NCI-H446 (cell line): Measurements from ENCODE around the gene ADAMTS6.

ENCODE experiments used
- DNase-seq, 2 experiments: peaks; one replicate each; lab custom pipeline; 2025; lab: John Stamatoyannopoulos, UW

Gene ADAMTS6

DNA sequence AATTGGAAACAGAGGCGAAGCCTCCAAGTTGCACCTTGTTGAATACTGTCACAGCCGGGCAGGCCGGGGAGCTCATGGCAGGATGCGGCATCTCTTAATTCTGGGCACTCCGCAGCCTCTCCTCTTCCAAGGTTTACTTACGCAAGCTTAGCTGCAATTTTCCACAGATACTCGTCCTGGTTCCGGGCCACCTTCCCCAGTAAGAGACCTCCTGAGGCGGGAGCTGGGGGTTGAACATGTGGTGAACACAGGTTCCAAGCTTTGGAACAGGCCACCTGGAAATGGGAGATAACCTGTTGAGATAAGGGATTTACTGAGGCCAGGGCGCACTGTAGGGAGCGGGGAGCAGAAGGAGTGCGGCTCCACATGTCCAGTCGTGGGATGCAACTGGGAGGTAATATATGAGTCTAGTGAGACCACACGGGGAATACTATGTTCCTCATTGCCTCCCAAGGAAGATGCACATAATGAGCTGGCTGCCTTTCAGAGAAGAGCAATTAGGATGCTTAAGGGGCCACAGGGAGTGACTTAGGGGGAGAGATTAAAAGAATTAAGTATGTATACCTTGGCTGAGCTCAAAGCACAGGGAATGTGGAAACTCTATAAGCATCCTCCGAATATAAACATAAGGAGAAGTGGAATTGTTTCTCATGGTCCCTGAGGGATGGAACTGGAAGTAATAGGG is 377.8 kb downstream of the ADAMTS6 start:
- no peak for DNase-seq

DNA sequence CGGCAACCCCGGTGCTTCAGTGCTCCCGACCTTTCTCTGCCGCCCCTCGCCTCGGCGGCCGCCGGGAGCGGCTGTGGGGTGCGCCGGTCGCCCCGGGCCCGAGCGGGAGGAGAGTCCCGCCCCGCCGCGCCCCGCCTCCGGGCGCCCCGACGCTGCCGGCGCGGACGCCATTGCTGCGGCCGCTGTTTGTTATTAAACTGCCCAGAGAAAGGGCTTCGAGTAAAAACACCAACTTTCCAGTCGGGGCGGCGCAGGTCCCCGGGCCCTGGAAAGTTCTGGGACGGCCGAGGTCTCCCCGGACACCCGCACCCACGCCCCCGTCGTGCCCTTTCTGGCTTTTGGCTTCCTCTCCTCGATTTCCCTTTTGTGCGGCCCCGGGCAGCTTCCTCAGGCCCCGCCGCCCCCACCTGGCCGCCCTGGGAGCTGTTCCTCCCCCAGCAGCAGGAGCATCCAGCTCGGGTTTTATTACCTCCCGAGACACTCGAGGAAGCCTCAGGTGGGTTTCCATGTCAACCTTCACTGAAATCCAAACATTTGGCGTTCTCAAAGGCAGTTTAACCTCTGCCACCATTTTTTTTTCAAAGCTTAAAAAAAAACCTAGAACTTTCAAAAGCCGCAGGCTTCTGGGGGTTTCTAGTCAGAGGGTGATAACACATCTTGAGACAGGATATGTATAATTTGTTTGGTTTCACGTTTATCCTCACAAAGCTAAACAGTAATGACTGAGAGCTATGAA is 378.6 kb downstream of the ADAMTS6 start:
- no peak for DNase-seq

DNA sequence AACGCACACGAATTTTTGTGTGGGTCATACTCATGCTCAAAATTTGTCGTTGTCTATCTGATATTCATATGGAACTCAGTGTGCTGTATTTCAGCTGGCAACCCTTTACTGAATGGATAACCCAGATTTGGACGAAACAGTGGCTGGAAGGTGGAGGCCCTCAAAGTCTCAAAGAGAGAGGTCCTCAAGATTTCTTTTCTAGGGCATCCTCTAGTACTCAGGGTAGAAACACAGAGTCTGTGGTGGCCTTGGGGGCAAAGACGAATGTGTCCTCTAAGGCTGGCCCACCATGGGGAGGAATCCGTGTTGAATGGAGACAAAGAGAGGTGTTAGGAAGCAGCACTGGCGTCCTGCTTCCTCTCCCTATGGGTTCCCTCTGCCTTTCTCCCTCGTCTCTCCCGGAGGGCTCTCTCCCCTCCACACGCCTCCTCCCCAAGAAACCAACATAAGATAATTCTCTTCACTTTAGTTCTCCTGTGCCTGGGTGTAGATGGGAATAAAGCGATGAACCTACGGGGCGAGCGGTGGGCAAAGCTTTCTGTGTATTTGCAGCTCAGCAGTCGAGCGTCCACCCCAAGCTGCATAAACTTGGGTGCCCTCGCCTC is 379.2 kb downstream of the ADAMTS6 start:
- no peak for DNase-seq

DNA sequence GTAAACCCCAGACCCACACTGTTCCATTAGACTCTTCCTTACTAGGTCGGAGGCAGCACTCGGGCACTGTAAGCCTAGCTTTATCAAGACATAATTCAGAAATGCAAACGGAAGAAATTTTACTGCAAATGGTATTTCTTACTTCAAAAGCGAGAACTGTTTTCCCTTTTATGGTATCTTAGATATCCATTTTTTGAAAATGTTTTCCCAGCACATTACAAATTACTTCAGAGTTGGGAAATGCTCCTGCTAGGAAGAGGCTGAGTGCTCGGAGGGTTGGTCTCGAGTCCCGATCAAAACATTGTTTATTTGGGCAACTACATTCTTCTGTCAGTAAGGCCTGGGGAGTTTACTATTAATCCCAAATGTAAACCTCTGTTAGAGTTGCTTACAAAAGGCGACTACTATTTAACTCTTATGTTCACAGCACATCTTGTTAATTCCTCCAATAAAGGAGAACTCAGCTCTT is 380.1 kb downstream of the ADAMTS6 start:
- DNase-seq, result no peak

DNA sequence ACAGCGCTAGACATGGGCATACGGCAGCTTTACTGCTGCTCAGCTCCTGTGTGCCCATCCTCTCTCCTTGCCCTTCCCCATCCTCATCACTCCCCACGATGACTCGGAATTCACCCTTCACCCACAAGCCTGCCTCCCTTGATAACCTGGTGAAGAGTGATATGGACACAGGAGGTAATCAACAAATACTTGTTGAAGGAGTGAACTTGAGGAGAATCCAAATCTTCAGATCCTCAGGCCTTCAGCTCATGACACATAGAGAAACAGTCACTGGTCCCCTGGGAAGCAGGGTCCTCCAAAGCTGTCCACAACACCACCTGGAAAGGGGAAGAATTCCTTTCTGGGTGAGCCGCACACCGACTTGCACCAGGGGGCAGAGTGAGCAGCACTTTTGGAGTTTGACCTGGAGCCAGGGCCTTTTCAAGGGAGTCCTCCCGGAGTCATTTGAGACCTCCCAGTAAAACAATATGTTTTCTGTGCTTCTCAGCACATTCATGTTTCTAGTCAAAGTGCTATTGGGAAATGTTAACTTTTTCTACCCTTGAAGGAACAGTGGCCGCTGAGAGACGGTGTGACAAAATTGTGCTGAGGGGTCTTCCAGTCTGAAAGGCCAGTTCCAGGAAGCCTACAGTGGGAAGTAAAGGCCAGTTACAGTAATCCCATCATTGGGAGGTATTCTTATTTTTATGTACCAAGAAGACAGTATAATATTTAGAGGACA is 380.6 kb downstream of the ADAMTS6 start:
- DNase-seq, result peak; percentile 44 to 71
